Measurements from ENCODE around the gene ATAD3B.
"Not testable (repeated sequence)": the region's sequence is repeated elsewhere in the genome, so short reads cannot be mapped to it uniquely, and the experiment has no call there.

DNA sequence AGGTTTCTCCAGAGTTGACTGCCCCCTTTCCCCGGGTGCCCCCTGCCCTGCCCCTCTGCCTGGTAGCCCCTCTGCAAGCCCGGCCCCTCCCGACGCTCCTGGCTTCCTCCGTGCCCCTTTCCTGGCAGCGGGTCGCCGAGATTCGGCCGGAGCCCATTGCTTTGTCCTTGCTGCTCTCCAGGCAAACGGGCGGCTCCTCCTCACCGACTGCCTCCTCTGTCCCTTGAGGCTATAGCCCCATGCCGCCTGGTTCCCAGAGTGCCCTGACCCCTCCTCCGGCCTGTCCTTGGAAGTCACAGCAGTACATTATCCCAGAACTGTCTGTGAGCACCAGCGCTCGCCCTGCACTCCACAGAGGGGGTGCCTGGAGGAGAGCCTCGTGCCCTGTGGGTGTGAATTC lies 42.1 kb downstream of the ATAD3B start:
- TF ChIP-seq POLR2AphosphoS5 (IDR thresholded peaks at IDR 0.05; ENCODE audit: borderline replicate concordance, low read depth, low read length); EZH2 (IDR thresholded peaks at IDR 0.05): not testable (repeated sequence)
